Calu3 (cell line): ENCODE results near the gene FBN3. TPM values are rescaled to one million over a fixed set of nuclear protein-coding genes. Genes with fewer than 3 reads are reported as not detected.

Experiments used
- BruUV-seq: library from RNA; stranded (reverse); fragments of 400-500 nt; replicated peaks from 2 replicates; lab custom pipeline; 2021; lab: Mats Ljungman, UMichigan
- CTCF ChIA-PET: fragments of 300-600 bp; sonication (Branson Sonifier 250); formaldehyde crosslinking; loops from one replicate; lab custom pipeline; 2022; ENCODE audit warnings: antibody characterized with exemption; lab: Charles Lee
- DNase-seq: peaks from one replicate; pipeline ENCODE4 v3.0.0; 2022
- H3K27ac Mint-ChIP-seq: one replicate; pipeline ENCODE4 v1.8.0; 2022; ENCODE audit warnings: mixed read lengths; ENCODE audit not compliant: unreplicated experiment
- H3K27me3 Mint-ChIP-seq: one replicate; pipeline ENCODE4 v1.8.0; 2022; ENCODE audit warnings: mixed read lengths; ENCODE audit not compliant: unreplicated experiment
- H3K36me3 Mint-ChIP-seq: one replicate; pipeline ENCODE4 v1.8.0; 2022; ENCODE audit warnings: mild to moderate bottlenecking, moderate library complexity, mixed read lengths; ENCODE audit not compliant: insufficient read depth, unreplicated experiment
- H3K4me1 Mint-ChIP-seq: one replicate; pipeline ENCODE4 v1.8.0; 2022; ENCODE audit warnings: mild to moderate bottlenecking, low read depth, mixed read lengths; ENCODE audit not compliant: unreplicated experiment
- H3K4me3 Mint-ChIP-seq: one replicate; pipeline ENCODE4 v1.8.0; 2022; ENCODE audit warnings: mild to moderate bottlenecking, low read depth, moderate library complexity, mixed read lengths; ENCODE audit not compliant: unreplicated experiment
- H3K9me3 Mint-ChIP-seq: one replicate; pipeline ENCODE4 v1.8.0; 2022; ENCODE audit warnings: low read depth, mixed read lengths; ENCODE audit not compliant: unreplicated experiment
- CTCF ChIP-seq: fragments of 200-600 bp; IDR thresholded peaks from one replicate; pipeline ENCODE4 v1.8.0; 2022; ENCODE audit warnings: antibody characterized with exemption; ENCODE audit not compliant: unreplicated experiment
- intact Hi-C: fragments of 100-400 bp; cut with micrococcal nuclease; formaldehyde crosslinking; loops from one replicate; pipeline ENCODE4 v1.10.0; 2022; ENCODE audit not compliant: unreplicated experiment
- total RNA-seq: library from RNA; stranded (reverse); gene quantifications from 2 replicates; pipeline ENCODE4 v1.2.3, GENCODE V29; 2022

Gene FBN3
- total RNA-seq, 1 experiment from 2014 or later = not detected

- H3K27ac Mint-ChIP-seq = no peak overlapping the region
- peaks cover 9% of the 10 kb centered on the region for H3K4me1 Mint-ChIP-seq
- CTCF ChIA-PET = no interaction called here
- no peak for DNase-seq
- no TSS peak for BruUV-seq
- no peak overlapping the region for H3K4me3 Mint-ChIP-seq
- no peaks in the 10 kb centered on the region for H3K9me3 Mint-ChIP-seq
- no peaks in the 10 kb centered on the region for H3K36me3 Mint-ChIP-seq
- intact Hi-C loops = no loop called here
- peaks cover 15% of the 10 kb centered on the region for H3K27me3 Mint-ChIP-seq
- no peak for TF ChIP-seq CTCF
These were observed 67.5 kb downstream of the FBN3 start for GRCh38 chr19:8081569-8082550.

- Mint-ChIP-seq H3K9me3 (no peaks in the 10 kb centered on the region), H3K27me3 (peaks cover 15% of the 10 kb centered on the region), H3K27ac (no peak overlapping the region), H3K36me3 (no peaks in the 10 kb centered on the region), H3K4me3 (no peak overlapping the region), H3K4me1 (peaks cover 9% of the 10 kb centered on the region)
- no TSS peak for BruUV-seq
- DNase-seq = no peak
- intact Hi-C loops = no loop called here
- no peak for TF ChIP-seq CTCF
- CTCF ChIA-PET = no interaction called here
These were observed 68.6 kb downstream of the FBN3 start for GRCh38 chr19:8080832-8081231.

- peaks cover 9% of the 10 kb centered on the region for H3K4me1 Mint-ChIP-seq
- CTCF ChIA-PET = no interaction called here
- no peak overlapping the region for H3K4me3 Mint-ChIP-seq
- H3K27ac Mint-ChIP-seq = no peak overlapping the region
- no peak for DNase-seq
- intact Hi-C loops = no loop called here
- H3K27me3 Mint-ChIP-seq = peaks cover 15% of the 10 kb centered on the region
- BruUV-seq = no TSS peak
- no peaks in the 10 kb centered on the region for H3K9me3 Mint-ChIP-seq
- H3K36me3 Mint-ChIP-seq = no peaks in the 10 kb centered on the region
- no peak for TF ChIP-seq CTCF
These were observed 69.4 kb downstream of the FBN3 start for GRCh38 chr19:8079988-8080387.

GRCh38 chr19:8075158-8076074 is 74.0 kb downstream of the FBN3 start:
- no peak overlapping the region for H3K4me3 Mint-ChIP-seq
- TF ChIP-seq CTCF = no peak
- H3K27ac Mint-ChIP-seq = no peak overlapping the region
- H3K4me1 Mint-ChIP-seq = no peaks in the 10 kb centered on the region
- intact Hi-C loops = no loop called here
- CTCF ChIA-PET = interaction anchor here (0.6 kb wide), 1 partner anchor 16 kb away, joined by 4 read pairs; no protein-coding TSS in a partner anchor
- DNase-seq = no peak
- H3K36me3 Mint-ChIP-seq = no peaks in the 10 kb centered on the region
- H3K9me3 Mint-ChIP-seq = peaks cover 4% of the 10 kb centered on the region
- H3K27me3 Mint-ChIP-seq = peaks cover 28% of the 10 kb centered on the region
- no TSS peak for BruUV-seq
